ENCODE measurements around the gene EFCAB12. TPM values are rescaled to one million over a fixed set of nuclear protein-coding genes. Genes with fewer than 3 reads are reported as not detected.

Gene EFCAB12
- total RNA-seq, 1 experiment from 2014 or later: 0.54 TPM

GRCh38 chr3:129460155-129460554 lies 31.7 kb upstream of the EFCAB12 start:
- Histone ChIP-seq H3K9me3 (ENCODE audit: control insufficient read depth, insufficient read depth, low read depth, low read length) (no peaks in the 10 kb centered on the region), H3K27me3 (ENCODE audit: control insufficient read depth, insufficient read depth, low read length) (no peaks in the 10 kb centered on the region), H3K4me3 (ENCODE audit: low read depth in 2 of 2, low read length in 2 of 2) (no peak overlapping the region), H3K36me3 (ENCODE audit: control insufficient read depth, insufficient read depth, low read length) (0 out of 2 replicates have a peak, but pooled peaks cover 4% of the 10 kb centered on the region), H3K4me1 (ENCODE audit: control insufficient read depth, insufficient read depth, low read length) (0 out of 2 replicates have a peak, but pooled peaks cover 5% of the 10 kb centered on the region), H3K27ac (ENCODE audit: low read length) (no peak overlapping the region)
- BruUV-seq (replicated peaks): no TSS peak
- no peak for DNase-seq (ENCODE audit: low read depth, low spot score)
- CTCF ChIA-PET: no interaction called here
- ATAC-seq: no peak
- no peak for TF ChIP-seq CTCF (IDR thresholded peaks at IDR 0.05)
- no peak for TF ChIP-seq TCF7L2 (IDR thresholded peaks at IDR 0.05; ENCODE audit: low read depth, low read length)
- no peak for TF ChIP-seq POLR2AphosphoS5 (IDR thresholded peaks at IDR 0.05; ENCODE audit: low read depth, low read length)
- no peak for TF ChIP-seq SIN3A (IDR thresholded peaks at IDR 0.05; ENCODE audit: borderline replicate concordance, insufficient read depth, low read depth, low read length)
- no peak for TF ChIP-seq REST (IDR thresholded peaks at IDR 0.05; ENCODE audit: insufficient read depth in 1 of 2, low read depth in 2 of 2, low read length in 1 of 2)
- in situ Hi-C loops (cut with HindIII; ENCODE audit: low pct_unique_long_range_greater_than_20kb, low sequenced_read_pairs) (no loop called here), intact Hi-C loops (cut with micrococcal nuclease; ENCODE audit: unreplicated experiment) (no loop called here)
- POLR2A ChIA-PET: no interaction called here

GRCh38 chr3:129453732-129454131 lies 25.3 kb upstream of the EFCAB12 start:
- TSS peak; percentile 40 for BruUV-seq (replicated peaks)
- ChIA-PET CTCF (no interaction called here), POLR2A (no interaction called here)
- in situ Hi-C loops (cut with HindIII; ENCODE audit: low pct_unique_long_range_greater_than_20kb, low sequenced_read_pairs): no loop called here
- no peak overlapping the region for H3K27ac ChIP-seq (ENCODE audit: low read length)
- H3K4me3 ChIP-seq (ENCODE audit: low read depth in 2 of 2, low read length in 2 of 2): no peak overlapping the region
- intact Hi-C loops (cut with micrococcal nuclease; ENCODE audit: unreplicated experiment): no loop called here
- no peak for ATAC-seq
- no peak for TF ChIP-seq CTCF (IDR thresholded peaks at IDR 0.05)
- no peak for TF ChIP-seq TCF7L2 (IDR thresholded peaks at IDR 0.05; ENCODE audit: low read depth, low read length)
- no peak for TF ChIP-seq POLR2AphosphoS5 (IDR thresholded peaks at IDR 0.05; ENCODE audit: low read depth, low read length)
- TF ChIP-seq SIN3A (IDR thresholded peaks at IDR 0.05; ENCODE audit: borderline replicate concordance, insufficient read depth, low read depth, low read length): no peak
- H3K27me3 ChIP-seq (ENCODE audit: control insufficient read depth, insufficient read depth, low read length): no peaks in the 10 kb centered on the region
- H3K4me1 ChIP-seq (ENCODE audit: control insufficient read depth, insufficient read depth, low read length): no peaks in the 10 kb centered on the region
- no peaks in the 10 kb centered on the region for H3K9me3 ChIP-seq (ENCODE audit: control insufficient read depth, insufficient read depth, low read depth, low read length)
- DNase-seq (ENCODE audit: low read depth, low spot score): no peak
- no peaks in the 10 kb centered on the region; the same call in 1 of the 2 replicates for H3K36me3 ChIP-seq (ENCODE audit: control insufficient read depth, insufficient read depth, low read length)

Measured in Panc1 (cell line).